K562 (cell line): ENCODE data around the gene KLRC4. TPM values are rescaled to one million over a fixed set of nuclear protein-coding genes. Genes with fewer than 3 reads are reported as not detected.
A peak's percentile ranks its signal among the peaks of the same experiment; 100 is the strongest.

Experiments
- BDP1 ChIP-seq: IDR thresholded peaks from 3 replicates; pipeline ENCODE4 v1.6.1; 2011; ENCODE audit not compliant: insufficient read length, insufficient read depth
- CHCHD3 ChIP-seq: fragments of 250-450 bp; sonication (Bioruptor Pico); IDR thresholded peaks from 2 replicates; pipeline ENCODE4 v2.1.2; 2022; ENCODE audit warnings: mild to moderate bottlenecking
- DACH1 ChIP-seq: fragments of 450-650 bp; IDR thresholded peaks from 2 replicates; pipeline ENCODE4 v1.6.1; 2018; ENCODE audit not compliant: partially characterized antibody
- HMG20B ChIP-seq: fragments of 250-450 bp; sonication (Bioruptor Pico); IDR thresholded peaks from 2 replicates; pipeline ENCODE4 v1.5.0; 2021; ENCODE audit warnings: mild to moderate bottlenecking
- MAFG ChIP-seq: fragments of 450-650 bp; conservative IDR thresholded peaks from 2 replicates; pipeline ENCODE4 v1.6.1; 2016; ENCODE audit warnings: missing genetic modification characterization, missing compliant biosample characterization
- MTA3 ChIP-seq: fragments of 450-650 bp; formaldehyde crosslinking; IDR thresholded peaks from 2 replicates; pipeline ENCODE4 v1.6.1; 2017; ENCODE audit warnings: mild to moderate bottlenecking, borderline replicate concordance
- PHF20 ChIP-seq: fragments of 450-650 bp; IDR thresholded peaks from 2 replicates; pipeline ENCODE4 v1.6.1; 2018; ENCODE audit not compliant: partially characterized antibody
- PRPF4 ChIP-seq: fragments of 200-400 bp; formaldehyde crosslinking; IDR thresholded peaks from one replicate; pipeline ENCODE4 v1.6.1; 2017; ENCODE audit warnings: low read length, low read depth, mild to moderate bottlenecking; ENCODE audit not compliant: insufficient read depth, poor library complexity, severe bottlenecking
- RFX7 ChIP-seq: fragments of 250-450 bp; sonication (Bioruptor Pico); IDR thresholded peaks from 2 replicates; pipeline ENCODE4 v1.5.1; 2021; ENCODE audit warnings: mild to moderate bottlenecking
- SP2 ChIP-seq: IDR thresholded peaks from 2 replicates; pipeline ENCODE4 v1.6.1; 2011; ENCODE audit warnings: mild to moderate bottlenecking, low read depth, low read length, moderate library complexity; ENCODE audit not compliant: poor library complexity, severe bottlenecking; ENCODE audit errors: extremely low read depth
- TCFL5 ChIP-seq: fragments of 250-450 bp; sonication (Bioruptor Pico); conservative IDR thresholded peaks from 2 replicates; pipeline ENCODE4 v1.6.1; 2021; ENCODE audit warnings: mild to moderate bottlenecking, moderate library complexity, matching md5 sums
- U2AF2 ChIP-seq: fragments of 200-400 bp; formaldehyde crosslinking; optimal IDR thresholded peaks from 2 replicates; pipeline ENCODE3; 2017; ENCODE audit warnings: low read depth, mild to moderate bottlenecking, low read length
- ZBED1 ChIP-seq: IDR thresholded peaks from 2 replicates; pipeline ENCODE4 v1.6.1; 2014
- ZBTB40 ChIP-seq, 2 experiments: fragments of 450-650 bp in 1 of 2; sonication (generic) in 1 of 2; formaldehyde crosslinking in 1 of 2; IDR thresholded peaks; 2 replicates each; pipeline versions ENCODE4 v1.7.1 to v1.9.0; 2016 to 2022; ENCODE audit warnings: inconsistent platforms in 1 of 2, mild to moderate bottlenecking in 1 of 2, missing genetic modification reagents in 1 of 2
- ZBTB9 ChIP-seq: fragments of 450-650 bp; formaldehyde crosslinking; IDR thresholded peaks from 2 replicates; pipeline ENCODE4 v1.4.0; 2020; ENCODE audit warnings: mild to moderate bottlenecking, moderate library complexity
- ZNF121 ChIP-seq: sonication (generic); formaldehyde crosslinking; conservative IDR thresholded peaks from 2 replicates; pipeline ENCODE4 v1.8.0; 2022; ENCODE audit warnings: missing genetic modification reagents
- ZNF316 ChIP-seq: fragments of 450-650 bp; IDR thresholded peaks from 2 replicates; pipeline ENCODE4 v1.6.1; 2016
- ZNF780A ChIP-seq: fragments of 250-450 bp; sonication (Bioruptor Pico); IDR thresholded peaks from 2 replicates; pipeline ENCODE4 v1.5.0; 2021; ENCODE audit warnings: mild to moderate bottlenecking
- polyA plus RNA-seq, 8 experiments: library from polyadenylated mRNA; depleted of rRNA in 4 of 8; stranded (reverse) in 5 of 8; unstranded in 3 of 8; fragments of >200 nt; fragmentation: Nextera tagmentation in 2 of 8; fragmentation: Illumina TruSeq in 1 of 8; extraction: Ambion mirVana in 2 of 8; extraction: Trizol in 1 of 8; gene quantifications; 2 replicates each; pipeline versions ENCODE4 v1.2.1 to v1.2.3, GENCODE V29; 2011 to 2014; ENCODE audit warnings: inconsistent platforms in 1 of 8, missing spikeins in 1 of 8
- total RNA-seq, 7 experiments: library from RNA; depleted of rRNA in 6 of 7; stranded (reverse); fragments of >200 nt in 6 of 7; fragmentation: Illumina TruSeq in 2 of 7; extraction: Trizol in 2 of 7; gene quantifications; 2 replicates each; pipeline versions ENCODE4 v1.2.1 to v1.2.3, GENCODE V29; 2011 to 2021; ENCODE audit warnings: low replicate concordance in 1 of 7

KLRC4 gene
- total and polyA plus RNA-seq, 9 of the 15 experiments (the other 6 are each of a cell fraction or from before 2014, with no cell fraction given), result 0.17 TPM; not detected in 8

DNA sequence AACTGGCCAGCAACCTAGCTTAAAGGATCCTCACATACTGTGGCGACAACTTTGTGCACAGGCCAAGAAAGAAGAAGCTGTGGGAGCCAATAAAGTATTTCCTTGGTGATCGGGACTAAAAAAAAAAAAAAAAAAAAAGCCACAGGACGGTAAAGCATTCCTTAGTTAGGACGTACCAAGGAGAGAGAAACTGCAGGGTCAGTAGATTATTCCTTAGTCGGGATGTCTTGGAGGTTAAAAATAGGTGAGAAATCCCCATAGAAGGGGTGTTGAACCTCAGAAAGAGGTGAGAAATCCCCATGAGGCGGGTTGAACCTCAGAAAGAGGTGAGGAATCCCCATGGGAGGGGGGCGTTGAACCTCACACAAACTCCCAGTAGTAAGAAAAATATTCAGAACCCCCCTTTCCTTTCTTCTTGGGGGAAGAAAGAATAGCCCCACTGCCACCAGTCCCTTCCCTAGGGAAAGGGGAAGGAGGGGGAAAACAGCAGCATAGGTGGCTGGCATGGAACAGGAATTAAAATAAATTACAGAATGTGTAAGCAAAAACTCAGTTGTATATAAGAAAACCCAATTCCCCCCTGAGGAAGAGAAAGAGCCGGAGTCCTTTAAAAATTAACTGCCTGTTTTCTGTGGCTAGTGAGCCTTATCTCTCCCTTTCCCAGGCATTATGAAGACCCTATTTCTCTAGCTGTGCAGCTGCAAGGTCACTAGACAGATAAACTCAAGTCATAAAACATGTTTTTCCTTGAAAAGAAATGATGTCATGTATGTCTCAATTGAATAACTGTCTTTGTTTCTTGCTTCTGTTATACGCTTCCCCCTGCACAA lies 46.5 kb downstream of the KLRC4 start (continued):
- TF ChIP-seq CHCHD3 (no peak), SP2 (no peak), U2AF2 (no peak), RFX7 (CRISPR knock-in tag) (no peak), ZNF121 (CRISPR knock-in tag) (no peak), PRPF4 (no peak), ZNF780A (CRISPR knock-in tag) (no peak), MAFG (tag) (no peak), MTA3 (no peak), BDP1 (no peak), HMG20B (CRISPR knock-in tag) (no peak), TCFL5 (CRISPR knock-in tag) (no peak), DACH1 (no peak), ZBTB40 (IDR thresholded peaks at IDR 0.05) (peak; percentile 78), ZBTB40 (CRISPR knock-in tag; IDR thresholded peaks at IDR 0.05) (peak; percentile 70), PHF20 (no peak), ZNF316 (peak; percentile 49), ZBED1 (no peak), ZBTB9 (no peak)
